CD4-positive, alpha-beta T cell treated with Interferon gamma for 1 hour (primary cell): ENCODE data around the gene ARVCF.

Experiments used
- DNase-seq: peaks from one replicate; pipeline ENCODE4 v3.0.0-alpha.2; 2020

ARVCF gene

DNA sequence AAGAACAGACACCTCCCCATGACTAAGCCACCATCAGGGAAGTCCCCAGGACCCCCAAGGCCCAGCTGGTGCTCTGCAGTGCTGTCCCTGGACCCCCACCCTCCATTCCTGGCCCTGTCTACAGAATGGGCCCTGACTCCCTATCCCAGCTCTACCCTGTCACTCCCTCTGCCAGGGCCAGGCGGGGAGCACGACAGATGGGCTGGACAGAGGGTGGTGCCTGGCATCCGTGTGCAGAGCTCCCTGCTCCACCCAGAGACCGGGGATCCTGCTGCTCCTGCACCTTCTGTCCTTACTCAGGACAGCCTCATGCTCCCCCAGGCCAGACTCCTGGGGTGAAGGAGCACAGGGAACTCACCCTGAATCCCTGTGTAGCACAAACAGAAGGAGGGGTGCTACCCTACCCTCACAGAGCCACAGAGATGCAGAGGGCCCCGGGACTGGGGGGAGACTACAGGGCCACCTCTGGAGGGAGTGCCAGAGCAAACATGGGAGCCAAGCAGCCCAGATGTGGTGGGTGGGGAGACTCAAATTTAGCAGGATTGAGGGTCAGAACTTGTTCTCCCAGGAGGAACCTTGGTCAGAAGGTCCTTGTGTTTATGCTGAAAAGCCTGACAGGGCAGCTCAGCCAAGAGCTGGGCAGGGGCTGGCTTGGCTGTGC, 2.0 kb downstream of the ARVCF start:
- DNase-seq, result no peak

- DNase-seq, result peak; percentile 46
Measured at GRCh38 chr22:20013382-20013871, 3.2 kb downstream of the ARVCF start.

GRCh38 chr22:20012741-20013331, 3.8 kb downstream of the ARVCF start:
- no peak for DNase-seq

DNA sequence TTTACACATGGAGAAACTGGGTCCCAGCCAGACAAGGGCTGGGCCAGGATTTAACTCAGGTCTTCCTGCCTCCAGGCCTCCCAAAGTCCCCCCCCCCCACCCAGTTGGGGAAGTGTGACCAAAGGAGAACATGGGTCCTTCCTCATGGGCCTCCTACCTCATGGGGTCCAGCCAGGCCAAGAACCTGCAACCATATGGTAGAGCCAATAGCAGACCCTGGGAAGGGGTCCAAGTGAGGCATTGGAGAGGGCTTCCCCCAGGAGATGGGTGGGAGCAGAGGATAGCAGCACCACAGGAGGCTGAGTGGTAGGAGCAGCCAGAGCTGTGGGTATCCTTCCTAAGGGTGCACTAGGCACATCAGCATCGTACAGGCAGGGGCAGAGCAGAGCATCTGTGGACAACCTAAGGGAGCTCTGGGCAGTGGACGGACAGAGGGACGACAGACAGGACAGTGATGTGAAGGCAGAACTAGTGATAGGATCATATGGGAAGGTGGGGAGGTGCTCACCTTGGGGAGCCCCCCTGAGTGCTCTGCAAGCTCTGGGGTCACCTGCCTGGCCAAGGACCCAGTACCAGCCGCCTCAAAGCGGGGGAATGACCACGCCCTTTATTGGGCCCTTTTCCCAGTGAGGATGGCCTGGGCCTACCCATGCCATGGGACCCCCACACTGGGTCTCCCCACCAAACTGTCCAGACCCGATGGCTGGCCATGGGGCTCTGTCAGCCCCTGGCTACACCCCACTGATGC, 4.5 kb downstream of the ARVCF start:
- DNase-seq, result no peak

GRCh38 chr22:20011123-20011992, 5.3 kb downstream of the ARVCF start:
- DNase-seq, result no peak

DNA sequence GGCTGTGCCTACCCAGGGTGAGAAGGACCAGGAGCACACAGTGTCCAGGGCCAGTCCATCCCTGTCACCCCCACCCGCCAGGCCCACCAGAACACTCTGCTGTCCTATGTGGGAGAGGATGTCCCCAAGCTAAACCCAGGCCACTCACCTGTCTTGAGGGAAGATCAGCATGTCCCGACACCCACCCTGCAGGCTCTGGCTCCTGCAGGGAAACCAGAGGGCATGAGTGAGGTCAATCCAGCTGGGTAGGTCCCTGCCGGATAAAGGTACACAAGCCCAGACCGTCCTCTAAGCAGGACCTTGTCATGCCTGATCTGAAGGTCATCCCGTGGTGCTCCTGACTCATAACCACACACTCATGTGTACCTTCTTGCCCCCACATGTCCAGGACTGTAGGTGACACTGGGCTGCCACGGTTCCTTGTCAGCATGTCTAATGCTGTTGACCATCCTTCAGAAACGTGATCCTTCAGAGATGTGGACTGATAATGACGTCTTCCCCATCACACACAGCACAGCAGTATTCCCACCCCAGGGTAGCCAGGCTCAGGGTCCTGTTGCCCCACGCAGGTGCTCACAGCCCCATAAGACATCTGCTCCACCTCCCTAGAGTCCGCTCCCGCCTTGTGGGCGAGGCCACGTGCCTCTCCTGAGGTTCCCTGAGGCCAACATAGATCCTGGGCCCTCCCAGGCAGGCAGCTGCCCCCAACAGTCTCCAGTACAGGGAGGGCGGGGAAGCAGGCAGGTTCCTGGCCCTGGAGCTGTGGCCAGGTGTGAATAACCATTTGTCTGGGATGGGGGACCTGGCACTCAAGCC, 6.1 kb downstream of the ARVCF start:
- no peak for DNase-seq

- no peak for DNase-seq
Measured at GRCh38 chr22:20009582-20010306, 6.9 kb downstream of the ARVCF start.

DNA sequence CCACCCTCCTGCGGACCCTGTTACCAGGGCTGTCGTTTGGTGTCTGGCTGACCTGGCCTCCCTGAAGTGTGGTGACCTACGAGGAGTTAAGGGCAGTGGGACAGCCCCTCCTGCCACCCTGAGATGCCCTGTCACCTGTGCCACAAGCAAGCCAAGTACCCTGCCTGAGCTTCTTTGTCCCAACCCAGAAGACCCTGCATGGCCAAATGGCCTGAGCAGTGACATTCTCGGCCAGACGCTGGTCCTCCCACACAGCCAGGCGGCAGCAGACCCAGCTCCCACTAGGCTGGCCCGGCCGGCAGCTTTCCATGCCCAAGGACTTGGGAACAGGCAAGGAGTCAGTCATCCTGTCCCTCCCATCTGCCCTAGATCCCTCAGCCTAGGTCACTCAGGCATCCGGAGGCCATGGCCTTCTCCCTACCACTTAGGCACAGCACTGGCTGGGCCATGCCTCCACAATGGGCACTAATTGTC, 7.6 kb downstream of the ARVCF start:
- DNase-seq, result no peak

GRCh38 chr22:20008221-20008995, 8.2 kb downstream of the ARVCF start:
- DNase-seq, result no peak

- DNase-seq, result no peak
Measured at GRCh38 chr22:20004464-20004863, 12.2 kb downstream of the ARVCF start.

- no peak for DNase-seq
Measured at GRCh38 chr22:20003304-20003703, 13.3 kb downstream of the ARVCF start.

GRCh38 chr22:20002636-20003035, 14.0 kb downstream of the ARVCF start:
- no peak for DNase-seq

DNA sequence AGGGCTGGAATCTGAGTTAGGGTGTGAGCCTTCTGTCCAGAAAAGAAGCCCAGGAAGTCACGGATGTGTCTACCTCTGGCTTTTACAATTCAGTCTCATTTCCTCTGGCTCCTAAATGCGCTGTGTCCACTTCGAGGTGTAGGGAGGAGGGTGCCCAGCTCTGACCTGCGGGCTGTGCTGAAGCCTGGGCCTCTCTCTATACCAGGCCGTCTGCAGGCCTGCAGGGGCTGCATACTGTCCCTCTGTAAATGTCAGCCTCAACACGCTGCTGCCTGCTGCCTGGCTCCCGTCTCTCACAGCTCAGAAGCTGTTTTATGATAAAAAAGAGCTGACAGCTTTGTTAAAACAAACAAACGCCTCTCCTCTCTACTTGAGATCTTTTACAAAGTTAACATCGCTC, 14.5 kb downstream of the ARVCF start:
- DNase-seq, result no peak

- no peak for DNase-seq
Measured at GRCh38 chr22:20001082-20001638, 15.5 kb downstream of the ARVCF start.

DNA sequence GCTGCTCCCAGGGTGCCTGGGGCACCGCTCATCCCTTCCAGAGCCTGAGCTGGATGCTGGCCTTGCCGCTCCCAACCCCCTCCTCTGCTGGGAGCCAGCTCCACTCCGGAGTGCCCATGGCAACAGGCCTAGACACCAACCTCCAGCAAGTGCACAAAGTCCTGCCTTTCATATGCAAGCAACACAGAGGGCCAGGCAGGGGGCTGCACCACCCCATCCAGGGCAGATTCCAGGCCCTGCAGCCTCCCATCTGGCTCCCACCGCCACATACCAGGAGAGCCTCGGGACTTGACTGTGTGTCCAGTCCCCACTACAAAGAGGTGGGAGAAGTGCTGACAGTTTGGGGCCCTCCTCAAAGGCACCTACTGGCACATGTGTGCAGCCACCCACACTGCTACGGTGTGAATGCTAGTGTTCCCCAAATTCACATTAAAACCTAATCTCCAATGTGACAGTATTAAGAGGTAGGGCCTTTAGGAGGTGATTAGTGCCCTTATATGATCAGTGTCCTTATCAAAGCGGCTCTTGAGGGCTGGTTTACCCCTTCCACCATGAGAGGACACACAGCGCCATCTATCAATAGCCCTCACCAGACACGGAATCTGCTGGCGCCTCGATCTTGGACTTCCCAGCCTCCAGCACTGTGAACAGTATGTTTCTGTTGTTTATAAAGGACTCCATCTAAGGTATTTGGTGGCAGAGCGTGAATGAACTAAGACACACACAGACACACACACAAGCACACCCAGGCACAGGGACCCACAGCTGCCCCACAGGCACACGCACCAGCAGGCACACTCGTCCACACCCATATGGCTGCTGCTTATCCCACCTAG, 16.2 kb downstream of the ARVCF start:
- no peak for DNase-seq

- DNase-seq, result no peak
Measured at GRCh38 chr22:19998991-19999820, 17.4 kb downstream of the ARVCF start.

DNA sequence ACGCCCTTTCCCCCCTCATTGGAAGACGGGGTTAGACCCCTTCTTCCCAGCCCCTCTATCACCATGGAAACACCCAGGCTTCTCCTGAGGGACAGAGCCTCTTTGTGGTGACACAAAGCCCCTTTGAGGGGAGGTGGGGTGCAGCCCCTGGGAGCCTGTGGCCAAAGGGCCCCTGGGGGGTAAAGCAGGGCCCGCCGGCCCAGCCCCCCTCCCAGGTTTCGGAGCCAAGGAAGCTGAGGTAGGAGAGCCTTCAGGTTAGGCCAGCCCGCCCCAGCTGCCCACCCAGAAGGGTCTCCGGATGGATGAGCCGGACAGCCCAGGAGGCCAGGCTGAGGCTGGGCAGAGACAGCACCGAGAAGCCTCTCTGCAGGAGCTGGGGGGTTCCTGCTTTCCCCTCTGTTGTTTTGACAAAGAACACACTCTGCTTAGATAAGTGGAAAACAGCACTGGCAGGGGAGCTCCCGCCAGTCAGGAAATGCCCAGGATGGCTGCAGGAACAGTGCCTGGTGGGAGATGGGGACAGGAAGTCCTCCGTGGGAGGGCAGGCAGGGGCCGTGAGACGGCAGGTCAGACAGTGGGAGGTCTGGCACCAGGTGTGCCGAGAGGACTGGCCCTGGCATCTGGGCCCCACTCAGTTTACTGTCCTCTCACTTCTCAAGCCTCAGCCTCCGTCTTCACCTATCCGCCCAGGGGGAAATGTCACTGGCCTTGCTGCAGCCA, 18.2 kb downstream of the ARVCF start:
- no peak for DNase-seq
